HEK293T (cell line): ENCODE measurements around the gene GRAMD2A.

Experiments
- CTCF ChIA-PET: fragments of 350-600 bp; formaldehyde crosslinking; extraction: SDS; loops from one replicate; lab custom pipeline; 2021; ENCODE audit warnings: antibody characterized with exemption, inconsistent platforms; lab: Yijun Ruan, JAX
- POLR2A ChIA-PET: fragments of 350-600 bp; formaldehyde crosslinking; extraction: SDS; loops from one replicate; lab custom pipeline; 2020; ENCODE audit warnings: antibody characterized with exemption, inconsistent platforms; lab: Yijun Ruan, JAX
- DNase-seq: peaks from one replicate; pipeline ENCODE4 v3.0.0; 2012; ENCODE audit warnings: mixed read lengths; ENCODE audit errors: extremely low spot score
- ARNT ChIP-seq: fragments of 450-650 bp; IDR thresholded peaks from 2 replicates; pipeline ENCODE4 v1.6.1; 2017; ENCODE audit warnings: mild to moderate bottlenecking
- BHLHE40 ChIP-seq: fragments of 450-650 bp; IDR thresholded peaks from 2 replicates; pipeline ENCODE4 v1.6.1; 2016; ENCODE audit warnings: mild to moderate bottlenecking, moderate library complexity, borderline replicate concordance
- CTBP1 ChIP-seq: fragments of 450-650 bp; IDR thresholded peaks from 2 replicates; pipeline ENCODE4 v1.6.1; 2016; ENCODE audit warnings: borderline replicate concordance
- ELF4 ChIP-seq: fragments of 450-650 bp; IDR thresholded peaks from 2 replicates; pipeline ENCODE4 v1.6.1; 2017; ENCODE audit warnings: antibody characterized with exemption
- FOXA1 ChIP-seq: fragments of 450-650 bp; IDR thresholded peaks from 2 replicates; pipeline ENCODE4 v1.6.1; 2016; ENCODE audit warnings: mild to moderate bottlenecking
- FOXK2 ChIP-seq: fragments of 450-650 bp; IDR thresholded peaks from 2 replicates; pipeline ENCODE4 v1.6.1; 2016; ENCODE audit warnings: mild to moderate bottlenecking
- FOXM1 ChIP-seq: fragments of 450-650 bp; IDR thresholded peaks from 2 replicates; pipeline ENCODE4 v1.6.1; 2017; ENCODE audit warnings: mild to moderate bottlenecking, borderline replicate concordance
- HDGF ChIP-seq: fragments of 450-650 bp; IDR thresholded peaks from 2 replicates; pipeline ENCODE4 v1.6.1; 2017; ENCODE audit warnings: antibody characterized with exemption, borderline replicate concordance
- L3MBTL2 ChIP-seq: fragments of 450-650 bp; conservative IDR thresholded peaks from 2 replicates; pipeline ENCODE4 v1.6.1; 2016; ENCODE audit warnings: mild to moderate bottlenecking
- LEF1 ChIP-seq: fragments of 450-650 bp; IDR thresholded peaks from 2 replicates; pipeline ENCODE4 v1.6.1; 2017; ENCODE audit warnings: mild to moderate bottlenecking, borderline replicate concordance
- NFRKB ChIP-seq: fragments of 450-650 bp; IDR thresholded peaks from 2 replicates; pipeline ENCODE4 v1.6.1; 2016; ENCODE audit warnings: mild to moderate bottlenecking, moderate library complexity
- SP1 ChIP-seq: fragments of 450-650 bp; IDR thresholded peaks from 2 replicates; pipeline ENCODE4 v1.6.1; 2017
- SUZ12 ChIP-seq: fragments of 450-650 bp; IDR thresholded peaks from 2 replicates; pipeline ENCODE4 v1.6.1; 2016; ENCODE audit warnings: mild to moderate bottlenecking
- TARDBP ChIP-seq: fragments of 450-650 bp; IDR thresholded peaks from 2 replicates; pipeline ENCODE4 v1.6.1; 2016
- ZNF384 ChIP-seq: fragments of 450-650 bp; IDR thresholded peaks from 2 replicates; pipeline ENCODE4 v1.6.1; 2016
- TF ChIP-seq, protein P1 (sequence below): fragments of 450-650 bp; IDR thresholded peaks from 2 replicates; pipeline ENCODE4 v1.6.1; 2016

The GRAMD2A gene

DNA sequence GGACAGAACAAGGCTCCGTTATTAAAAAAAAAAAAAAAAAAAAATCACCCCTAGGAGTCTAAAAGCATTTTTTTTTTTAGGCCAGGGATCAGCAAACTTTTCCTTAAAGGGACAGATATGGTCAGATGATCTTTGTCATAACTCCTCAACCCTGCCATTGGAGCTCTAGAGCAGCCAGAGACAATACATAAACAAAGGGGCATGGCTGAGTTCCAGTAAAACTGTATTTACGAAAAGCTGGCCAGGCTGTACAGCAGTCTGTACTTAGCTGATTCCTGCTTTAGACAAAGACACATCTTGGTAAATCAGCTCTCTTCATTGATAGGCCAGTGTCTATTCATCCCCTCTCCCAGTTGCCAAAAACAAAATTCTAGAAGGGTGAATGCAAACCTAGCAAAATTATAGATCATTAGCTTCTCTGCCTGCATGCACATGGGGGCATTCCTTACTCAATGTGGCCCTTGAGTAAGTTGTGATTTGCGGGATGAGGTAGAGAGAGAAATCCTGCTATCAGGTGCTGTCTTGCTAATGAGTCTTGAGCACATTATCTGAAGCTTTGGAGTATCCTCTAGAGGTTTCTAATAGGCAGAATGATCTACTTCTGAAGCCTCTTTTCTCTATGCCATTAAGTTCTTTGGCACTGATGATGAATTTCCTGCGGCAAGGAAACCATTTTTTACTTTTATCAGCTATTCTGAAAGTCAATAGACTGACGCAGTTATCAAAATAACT, 44.2 kb downstream of the GRAMD2A start:
- POLR2A ChIA-PET = no interaction called here
- no peak for DNase-seq
- no peak for TF ChIP-seq FOXM1
- TF ChIP-seq SP1 = no peak
- TF ChIP-seq CTBP1 = no peak
- TF ChIP-seq NFRKB = no peak
- TF ChIP-seq LEF1 = no peak
- CTCF ChIA-PET = interaction anchor here (0.5 to 1.0 kb wide), 3 partner anchors 9 to 46 kb away, joined by 3 to 6 read pairs (median 4); no protein-coding TSS in a partner anchor

DNA sequence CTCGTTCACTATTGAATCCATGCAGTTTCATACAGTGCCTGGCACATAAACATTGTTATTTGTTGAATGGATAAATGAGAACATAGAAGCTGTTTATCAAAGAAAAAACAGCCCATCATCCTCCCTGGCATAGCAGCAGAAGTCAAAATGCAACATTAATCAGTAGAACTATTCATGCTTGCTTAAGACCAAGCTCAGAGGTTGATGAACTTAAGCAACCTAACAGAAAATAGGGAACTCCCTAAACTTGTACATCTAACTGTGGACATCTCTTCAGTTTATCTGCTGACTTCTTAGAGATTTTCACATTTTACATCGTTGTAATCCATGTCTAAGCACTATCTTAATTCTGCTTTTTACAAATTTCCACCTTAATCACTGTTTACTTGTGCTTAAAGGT, 50.2 kb downstream of the GRAMD2A start:
- CTCF ChIA-PET = no interaction called here
- no peak for DNase-seq
- TF ChIP-seq FOXM1 = no peak
- TF ChIP-seq SUZ12 = no peak
- no peak for TF ChIP-seq TARDBP
- TF ChIP-seq, protein P1, sequence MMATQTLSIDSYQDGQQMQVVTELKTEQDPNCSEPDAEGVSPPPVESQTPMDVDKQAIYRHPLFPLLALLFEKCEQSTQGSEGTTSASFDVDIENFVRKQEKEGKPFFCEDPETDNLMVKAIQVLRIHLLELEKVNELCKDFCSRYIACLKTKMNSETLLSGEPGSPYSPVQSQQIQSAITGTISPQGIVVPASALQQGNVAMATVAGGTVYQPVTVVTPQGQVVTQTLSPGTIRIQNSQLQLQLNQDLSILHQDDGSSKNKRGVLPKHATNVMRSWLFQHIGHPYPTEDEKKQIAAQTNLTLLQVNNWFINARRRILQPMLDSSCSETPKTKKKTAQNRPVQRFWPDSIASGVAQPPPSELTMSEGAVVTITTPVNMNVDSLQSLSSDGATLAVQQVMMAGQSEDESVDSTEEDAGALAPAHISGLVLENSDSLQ = no peak
- TF ChIP-seq FOXA1 = no peak
- TF ChIP-seq NFRKB = no peak
- TF ChIP-seq ARNT = no peak
- TF ChIP-seq LEF1 = no peak
- TF ChIP-seq ZNF384 = no peak
- no peak for TF ChIP-seq L3MBTL2
- TF ChIP-seq HDGF = no peak
- no peak for TF ChIP-seq FOXK2
- no peak for TF ChIP-seq ELF4
- TF ChIP-seq CTBP1 = no peak
- no peak for TF ChIP-seq BHLHE40
- no peak for TF ChIP-seq SP1
- POLR2A ChIA-PET = no interaction called here

DNA sequence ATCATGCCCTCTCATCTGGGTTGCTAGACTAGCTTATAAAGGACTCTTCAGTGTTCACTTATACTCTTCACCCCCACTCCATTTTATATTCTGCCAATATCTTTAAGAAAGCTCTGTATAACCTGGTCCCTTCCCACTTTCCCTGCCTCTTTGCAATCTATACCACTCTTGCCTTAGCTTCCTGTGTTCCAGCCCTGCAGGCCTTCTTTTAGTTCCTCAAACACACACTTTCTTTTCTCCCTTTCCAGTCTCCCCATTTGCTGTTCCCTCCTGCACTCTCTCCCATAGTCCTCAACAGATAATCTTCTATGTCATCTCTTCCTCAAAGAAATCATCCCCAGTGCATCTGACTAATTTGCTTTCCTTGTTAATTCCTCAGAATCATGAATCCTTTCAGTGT, 50.7 kb downstream of the GRAMD2A start:
- POLR2A ChIA-PET = interaction anchor here (1.0 kb wide), 1 partner anchor 29 kb away, joined by 3 read pairs; the partner anchor contains the start of genes MYO9A and SENP8
- TF ChIP-seq FOXK2 (no peak), NFRKB (no peak), ARNT (no peak), FOXM1 (no peak), ZNF384 (no peak), SUZ12 (no peak), HDGF (no peak), BHLHE40 (no peak), ELF4 (no peak), FOXA1 (no peak), CTBP1 (no peak), TARDBP (no peak), L3MBTL2 (no peak), SP1 (no peak), LEF1 (no peak)
- TF ChIP-seq, protein P1 = no peak
- CTCF ChIA-PET = no interaction called here

DNA sequence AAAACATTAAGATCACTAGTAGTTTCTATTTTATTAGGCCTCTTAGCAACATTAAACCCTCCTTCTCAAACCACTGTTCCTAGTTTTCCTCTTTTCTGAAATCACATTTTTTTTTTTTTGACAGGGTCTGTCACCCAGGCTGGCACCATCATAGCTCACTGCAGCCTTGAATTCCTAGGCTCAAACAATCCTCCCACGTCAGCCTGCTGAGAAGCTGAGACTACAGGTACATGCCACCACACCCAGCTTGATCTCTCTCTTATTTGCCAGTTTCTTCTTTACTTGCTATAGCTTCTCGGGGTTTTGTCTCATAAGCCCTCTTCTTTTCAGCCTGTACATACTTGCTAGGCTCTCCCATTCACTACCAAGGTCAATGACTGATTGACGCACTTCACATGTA, 51.4 kb downstream of the GRAMD2A start:
- no peak for DNase-seq
- ChIA-PET POLR2A (interaction anchor here (1.0 kb wide), 1 partner anchor 28 kb away, joined by 3 read pairs; the partner anchor contains the start of genes MYO9A and SENP8), CTCF (no interaction called here)
- TF ChIP-seq ZNF384 = no peak
- TF ChIP-seq, protein P1 = no peak
- TF ChIP-seq NFRKB = no peak
- no peak for TF ChIP-seq FOXM1
- no peak for TF ChIP-seq CTBP1
- TF ChIP-seq FOXA1 = no peak
- TF ChIP-seq HDGF = no peak
- TF ChIP-seq L3MBTL2 = no peak
- no peak for TF ChIP-seq ARNT
- TF ChIP-seq LEF1 = no peak
- no peak for TF ChIP-seq SUZ12
- TF ChIP-seq SP1 = no peak
- TF ChIP-seq FOXK2 = no peak

More for the DNA sequence above, 50.7 kb downstream of the GRAMD2A start:
- no peak for DNase-seq

DNA sequence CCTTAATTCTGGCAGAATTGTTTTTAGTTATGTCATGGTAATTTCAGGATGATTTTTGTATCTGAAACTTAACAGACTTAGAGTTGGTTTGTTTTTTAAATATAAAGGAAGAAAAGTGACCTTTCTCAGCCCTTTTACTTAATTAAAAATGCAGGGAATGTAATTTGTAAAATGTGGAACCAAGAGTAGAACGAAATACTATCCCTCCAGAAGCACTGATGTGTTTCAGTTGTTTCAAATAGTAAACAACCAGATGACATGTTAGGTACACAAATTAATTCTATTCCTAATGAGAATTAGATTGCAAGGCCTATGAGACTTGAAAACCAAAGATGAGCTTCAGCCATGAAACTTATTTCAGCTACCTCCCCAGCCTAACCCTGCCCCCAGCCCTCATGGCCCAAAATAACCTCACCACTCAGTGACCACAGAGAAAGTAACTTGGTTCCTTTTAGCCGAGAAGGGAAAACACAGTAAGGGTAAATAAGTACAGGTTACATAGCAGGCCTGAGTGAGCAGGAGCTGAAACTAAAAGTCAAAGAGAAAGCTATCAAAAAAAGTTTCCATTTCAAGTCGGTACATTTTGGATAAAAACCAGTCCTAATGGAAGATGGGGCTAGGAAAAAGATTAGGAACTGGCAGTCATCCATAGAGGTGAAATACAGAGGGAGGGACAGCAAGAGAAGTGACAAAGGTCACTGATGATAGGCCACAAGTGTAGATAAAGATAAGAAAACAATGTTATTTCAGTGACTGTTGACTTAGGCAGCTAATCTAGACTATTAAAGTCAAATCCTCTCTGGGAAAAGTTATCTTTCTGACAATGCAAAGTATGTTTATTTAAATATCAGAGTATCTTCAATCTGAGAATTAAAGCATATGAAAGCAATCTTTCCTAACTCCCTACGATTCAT, 56.2 kb downstream of the GRAMD2A start:
- no peak for TF ChIP-seq TARDBP
- TF ChIP-seq SP1 = no peak
- no peak for TF ChIP-seq FOXK2
- no peak for TF ChIP-seq ELF4
- no peak for DNase-seq
- POLR2A ChIA-PET = interaction anchor here (1.7 kb wide), 1 partner anchor 24 kb away, joined by 6 read pairs; the partner anchor contains the start of genes MYO9A and SENP8
- CTCF ChIA-PET = interaction anchor here (0.8 to 1.1 kb wide), 2 partner anchors 14 to 340 kb away, joined by 3 to 5 read pairs; no protein-coding TSS in a partner anchor
